ENCODE data around the gene CELA3B.
"Not testable (repeated sequence)": the region's sequence is repeated elsewhere in the genome, so short reads cannot be mapped to it uniquely, and the experiment has no call there.

The CELA3B gene

DNA sequence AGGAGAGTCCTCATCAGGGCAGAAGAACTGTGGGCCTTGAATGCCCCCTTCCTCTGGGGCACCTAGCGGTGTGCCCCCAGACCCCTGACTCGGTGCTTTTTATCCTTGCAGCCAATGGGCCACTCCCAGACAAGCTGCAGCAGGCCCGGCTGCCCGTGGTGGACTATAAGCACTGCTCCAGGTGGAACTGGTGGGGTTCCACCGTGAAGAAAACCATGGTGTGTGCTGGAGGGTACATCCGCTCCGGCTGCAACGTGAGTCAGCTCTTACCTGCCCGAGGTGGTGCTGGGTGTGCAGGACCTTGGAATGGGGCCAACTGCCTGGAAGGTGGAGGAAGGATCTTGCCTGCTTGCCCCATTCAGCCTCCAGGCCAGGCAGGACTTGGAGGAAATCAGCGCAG lies 30.4 kb downstream of the CELA3B start:
- H3K36me3 ChIP-seq (ENCODE audit: control insufficient read depth, insufficient read depth, low read length); DNase-seq; H3K27me3 ChIP-seq (replicated peaks; ENCODE audit: control insufficient read depth, insufficient read depth, low read length, poor library complexity, severe bottlenecking); H3K27ac ChIP-seq (ENCODE audit: insufficient read depth, low read length, poor library complexity, severe bottlenecking); H3K4me1 ChIP-seq (ENCODE audit: control insufficient read depth, insufficient read depth, low read length, poor library complexity, severe bottlenecking); H3K9me3 ChIP-seq (ENCODE audit: control insufficient read depth, low read length); H3K4me3 ChIP-seq (ENCODE audit: insufficient read depth, low read depth, low read length, poor library complexity, severe bottlenecking): not testable (repeated sequence)

GRCh38 chr1:22009566-22009965 lies 32.7 kb downstream of the CELA3B start:
- not testable (repeated sequence) for H3K4me3 ChIP-seq (ENCODE audit: insufficient read depth, low read depth, low read length, poor library complexity, severe bottlenecking); H3K36me3 ChIP-seq (ENCODE audit: control insufficient read depth, insufficient read depth, low read length); H3K27ac ChIP-seq (ENCODE audit: insufficient read depth, low read length, poor library complexity, severe bottlenecking); H3K4me1 ChIP-seq (ENCODE audit: control insufficient read depth, insufficient read depth, low read length, poor library complexity, severe bottlenecking); H3K9me3 ChIP-seq (ENCODE audit: control insufficient read depth, low read length); DNase-seq; H3K27me3 ChIP-seq (replicated peaks; ENCODE audit: control insufficient read depth, insufficient read depth, low read length, poor library complexity, severe bottlenecking)

DNA sequence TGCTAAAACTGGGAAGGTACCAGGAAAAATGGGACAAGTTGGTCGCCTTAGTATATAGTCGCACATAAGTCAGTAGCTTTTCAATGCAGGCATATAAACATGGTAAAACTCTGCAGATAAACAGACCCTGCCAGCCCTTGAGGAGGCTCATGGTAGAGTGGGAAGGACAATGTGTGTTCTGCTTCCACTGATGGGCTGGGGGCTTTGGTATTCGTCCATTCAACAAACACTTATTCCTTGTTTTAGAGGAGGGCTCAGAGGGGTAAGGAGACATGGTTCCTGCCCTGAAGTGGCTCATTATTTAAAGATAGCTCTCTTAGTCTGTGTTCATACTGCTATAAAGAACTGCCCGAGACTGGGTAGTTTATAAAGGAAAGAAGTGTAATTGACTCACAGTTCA lies 35.9 kb downstream of the CELA3B start:
- DNase-seq; H3K36me3 ChIP-seq (ENCODE audit: control insufficient read depth, insufficient read depth, low read length); H3K9me3 ChIP-seq (ENCODE audit: control insufficient read depth, low read length); H3K27me3 ChIP-seq (replicated peaks; ENCODE audit: control insufficient read depth, insufficient read depth, low read length, poor library complexity, severe bottlenecking); H3K4me1 ChIP-seq (ENCODE audit: control insufficient read depth, insufficient read depth, low read length, poor library complexity, severe bottlenecking); H3K4me3 ChIP-seq (ENCODE audit: insufficient read depth, low read depth, low read length, poor library complexity, severe bottlenecking); H3K27ac ChIP-seq (ENCODE audit: insufficient read depth, low read length, poor library complexity, severe bottlenecking): not testable (repeated sequence)

DNA sequence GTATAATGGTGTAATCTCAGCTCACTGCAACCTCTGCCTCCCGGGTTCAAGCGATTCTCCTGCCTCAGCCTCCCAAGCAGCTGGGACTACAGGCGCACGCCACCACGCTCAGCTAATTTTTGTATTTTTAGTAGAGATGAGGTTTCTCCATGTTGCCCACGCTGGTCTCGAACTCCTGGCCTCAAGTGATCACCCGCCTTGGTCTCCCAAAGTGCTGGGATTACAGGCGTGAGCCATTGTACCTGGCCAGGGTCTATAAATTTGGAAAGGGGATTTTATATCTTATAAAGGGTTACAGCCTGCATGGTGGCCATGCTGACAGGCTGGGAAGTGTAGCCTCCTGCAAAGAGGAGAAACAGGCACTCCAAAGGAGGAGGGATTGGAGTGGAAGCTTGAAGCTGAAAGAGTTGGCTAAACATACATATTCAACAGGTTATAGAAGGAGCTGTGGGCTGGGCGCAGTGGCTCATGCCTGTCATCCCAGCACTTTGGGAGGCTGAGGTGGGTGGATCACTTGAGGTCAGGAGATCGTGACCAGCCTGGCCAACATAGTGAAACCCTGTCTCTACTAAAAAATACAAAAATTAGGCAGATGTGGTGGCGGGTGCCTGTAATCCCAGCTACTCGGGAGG lies 37.9 kb downstream of the CELA3B start:
- not testable (repeated sequence) for DNase-seq; H3K4me3 ChIP-seq (ENCODE audit: insufficient read depth, low read depth, low read length, poor library complexity, severe bottlenecking); H3K4me1 ChIP-seq (ENCODE audit: control insufficient read depth, insufficient read depth, low read length, poor library complexity, severe bottlenecking); H3K27me3 ChIP-seq (replicated peaks; ENCODE audit: control insufficient read depth, insufficient read depth, low read length, poor library complexity, severe bottlenecking); H3K9me3 ChIP-seq (ENCODE audit: control insufficient read depth, low read length); H3K27ac ChIP-seq (ENCODE audit: insufficient read depth, low read length, poor library complexity, severe bottlenecking); H3K36me3 ChIP-seq (ENCODE audit: control insufficient read depth, insufficient read depth, low read length)

DNA sequence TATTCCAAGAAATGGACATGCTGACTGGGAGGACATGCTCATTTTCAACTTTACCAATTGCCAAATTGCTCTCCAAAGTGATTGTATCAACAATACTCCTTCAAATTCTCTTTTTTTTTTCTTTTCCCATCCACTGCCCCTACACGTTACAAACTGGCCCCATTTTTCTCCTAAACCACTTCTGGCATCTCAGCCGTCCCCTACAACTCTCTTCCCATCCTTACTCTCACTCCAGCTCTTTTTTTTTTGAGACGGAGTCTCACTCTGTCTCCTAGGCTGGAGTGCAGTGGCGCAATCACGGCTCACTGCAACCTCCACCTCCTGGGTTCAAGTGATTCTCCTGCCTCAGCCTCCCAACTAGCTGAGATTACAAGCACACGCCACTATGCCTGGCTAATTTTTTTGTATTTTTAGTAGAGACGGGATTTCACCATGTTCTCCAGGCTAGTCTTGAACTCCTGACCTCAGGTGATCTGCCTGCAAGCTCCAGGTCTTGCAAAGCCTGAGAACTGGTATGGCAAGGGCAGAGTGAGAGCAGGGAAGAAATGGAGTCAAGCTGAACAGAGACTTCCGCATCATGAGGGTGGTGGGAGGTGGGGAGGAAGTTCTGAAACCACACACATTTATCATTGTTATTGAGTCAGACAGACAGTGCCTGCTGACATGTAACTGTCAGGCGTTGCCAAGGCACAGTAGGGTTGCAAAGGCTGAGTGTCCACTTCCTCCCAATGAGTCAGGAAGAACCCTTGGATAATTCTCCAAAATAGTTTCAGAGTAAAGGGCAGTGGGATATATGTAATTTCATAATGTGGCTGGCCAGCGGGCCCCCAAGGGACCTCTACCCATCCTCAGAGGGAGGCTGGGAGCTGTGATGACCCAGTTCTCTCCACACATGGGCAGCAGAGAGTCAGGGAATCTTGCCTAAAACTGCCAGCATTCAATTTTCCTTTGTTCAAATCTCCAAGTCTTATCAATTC lies 42.0 kb downstream of the CELA3B start:
- DNase-seq: peak; percentile 32 to 41 (median 38)
- Histone ChIP-seq H3K4me3 (ENCODE audit: insufficient read depth, low read depth, low read length, poor library complexity, severe bottlenecking) (no peak overlapping the region), H3K27me3 (replicated peaks; ENCODE audit: control insufficient read depth, insufficient read depth, low read length, poor library complexity, severe bottlenecking) (no peaks in the 10 kb centered on the region), H3K9me3 (ENCODE audit: control insufficient read depth, low read length) (no peaks in the 10 kb centered on the region), H3K4me1 (ENCODE audit: control insufficient read depth, insufficient read depth, low read length, poor library complexity, severe bottlenecking) (peaks cover 10% of the 10 kb centered on the region), H3K27ac (ENCODE audit: insufficient read depth, low read length, poor library complexity, severe bottlenecking) (peak overlapping the region; percentile 49), H3K36me3 (ENCODE audit: control insufficient read depth, insufficient read depth, low read length) (no peaks in the 10 kb centered on the region)

GRCh38 chr1:22021061-22021460 lies 44.2 kb downstream of the CELA3B start:
- Histone ChIP-seq H3K27me3 (replicated peaks; ENCODE audit: control insufficient read depth, insufficient read depth, low read length, poor library complexity, severe bottlenecking) (no peaks in the 10 kb centered on the region), H3K9me3 (ENCODE audit: control insufficient read depth, low read length) (no peaks in the 10 kb centered on the region), H3K4me3 (ENCODE audit: insufficient read depth, low read depth, low read length, poor library complexity, severe bottlenecking) (no peak overlapping the region), H3K27ac (ENCODE audit: insufficient read depth, low read length, poor library complexity, severe bottlenecking) (no peak overlapping the region), H3K36me3 (ENCODE audit: control insufficient read depth, insufficient read depth, low read length) (no peaks in the 10 kb centered on the region), H3K4me1 (ENCODE audit: control insufficient read depth, insufficient read depth, low read length, poor library complexity, severe bottlenecking) (peaks cover 19% of the 10 kb centered on the region)
- DNase-seq: no peak

- Histone ChIP-seq H3K27me3 (replicated peaks; ENCODE audit: control insufficient read depth, insufficient read depth, low read length, poor library complexity, severe bottlenecking) (no peaks in the 10 kb centered on the region), H3K27ac (ENCODE audit: insufficient read depth, low read length, poor library complexity, severe bottlenecking) (peak overlapping the region; percentile 100), H3K4me1 (ENCODE audit: control insufficient read depth, insufficient read depth, low read length, poor library complexity, severe bottlenecking) (peaks cover 25% of the 10 kb centered on the region), H3K4me3 (ENCODE audit: insufficient read depth, low read depth, low read length, poor library complexity, severe bottlenecking) (peak overlapping the region; percentile 96), H3K9me3 (ENCODE audit: control insufficient read depth, low read length) (no peaks in the 10 kb centered on the region), H3K36me3 (ENCODE audit: control insufficient read depth, insufficient read depth, low read length) (no peaks in the 10 kb centered on the region)
- DNase-seq: peak; percentile 73 to 79 (median 76)
These were observed 47.9 kb downstream of the CELA3B start for GRCh38 chr1:22024485-22025367.

- Histone ChIP-seq H3K27ac (ENCODE audit: insufficient read depth, low read length, poor library complexity, severe bottlenecking) (peak overlapping the region; percentile 100), H3K27me3 (replicated peaks; ENCODE audit: control insufficient read depth, insufficient read depth, low read length, poor library complexity, severe bottlenecking) (no peaks in the 10 kb centered on the region), H3K36me3 (ENCODE audit: control insufficient read depth, insufficient read depth, low read length) (no peaks in the 10 kb centered on the region), H3K4me1 (ENCODE audit: control insufficient read depth, insufficient read depth, low read length, poor library complexity, severe bottlenecking) (peaks cover 30% of the 10 kb centered on the region), H3K4me3 (ENCODE audit: insufficient read depth, low read depth, low read length, poor library complexity, severe bottlenecking) (peak overlapping the region; percentile 96), H3K9me3 (ENCODE audit: control insufficient read depth, low read length) (no peaks in the 10 kb centered on the region)
- peak; percentile 82 to 85 (median 83) for DNase-seq
These were observed 48.7 kb downstream of the CELA3B start for GRCh38 chr1:22025368-22026155.

GRCh38 chr1:22026924-22027289 lies 50.1 kb downstream of the CELA3B start:
- Histone ChIP-seq H3K27me3 (replicated peaks; ENCODE audit: control insufficient read depth, insufficient read depth, low read length, poor library complexity, severe bottlenecking) (no peaks in the 10 kb centered on the region), H3K27ac (ENCODE audit: insufficient read depth, low read length, poor library complexity, severe bottlenecking) (peak overlapping the region; percentile 100), H3K4me1 (ENCODE audit: control insufficient read depth, insufficient read depth, low read length, poor library complexity, severe bottlenecking) (peaks cover 42% of the 10 kb centered on the region), H3K36me3 (ENCODE audit: control insufficient read depth, insufficient read depth, low read length) (no peaks in the 10 kb centered on the region), H3K9me3 (ENCODE audit: control insufficient read depth, low read length) (no peaks in the 10 kb centered on the region), H3K4me3 (ENCODE audit: insufficient read depth, low read depth, low read length, poor library complexity, severe bottlenecking) (no peak overlapping the region)
- DNase-seq: no peak

Measured in effector memory CD4-positive, alpha-beta T cell (primary cell).